ENCODE results near the gene NELFB.

- TF ChIP-seq, protein P1, sequence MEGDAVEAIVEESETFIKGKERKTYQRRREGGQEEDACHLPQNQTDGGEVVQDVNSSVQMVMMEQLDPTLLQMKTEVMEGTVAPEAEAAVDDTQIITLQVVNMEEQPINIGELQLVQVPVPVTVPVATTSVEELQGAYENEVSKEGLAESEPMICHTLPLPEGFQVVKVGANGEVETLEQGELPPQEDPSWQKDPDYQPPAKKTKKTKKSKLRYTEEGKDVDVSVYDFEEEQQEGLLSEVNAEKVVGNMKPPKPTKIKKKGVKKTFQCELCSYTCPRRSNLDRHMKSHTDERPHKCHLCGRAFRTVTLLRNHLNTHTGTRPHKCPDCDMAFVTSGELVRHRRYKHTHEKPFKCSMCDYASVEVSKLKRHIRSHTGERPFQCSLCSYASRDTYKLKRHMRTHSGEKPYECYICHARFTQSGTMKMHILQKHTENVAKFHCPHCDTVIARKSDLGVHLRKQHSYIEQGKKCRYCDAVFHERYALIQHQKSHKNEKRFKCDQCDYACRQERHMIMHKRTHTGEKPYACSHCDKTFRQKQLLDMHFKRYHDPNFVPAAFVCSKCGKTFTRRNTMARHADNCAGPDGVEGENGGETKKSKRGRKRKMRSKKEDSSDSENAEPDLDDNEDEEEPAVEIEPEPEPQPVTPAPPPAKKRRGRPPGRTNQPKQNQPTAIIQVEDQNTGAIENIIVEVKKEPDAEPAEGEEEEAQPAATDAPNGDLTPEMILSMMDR (IDR thresholded peaks at IDR 0.05; ENCODE audit: low read depth, low read length), result no peak
- TF ChIP-seq POLR2A (IDR thresholded peaks at IDR 0.05; ENCODE audit: extremely low read depth, insufficient read length), result no peak
- TF ChIP-seq MYC (IDR thresholded peaks at IDR 0.05; ENCODE audit: low read depth, low read length), result no peak
Measured at GRCh38 chr9:137211532-137211931, 43.6 kb upstream of the NELFB start.
